ENCODE data around the gene LRRC49.
"Not testable (repeated sequence)": the region's sequence is repeated elsewhere in the genome, so short reads cannot be mapped to it uniquely, and the experiment has no call there.

The LRRC49 gene, protein sequence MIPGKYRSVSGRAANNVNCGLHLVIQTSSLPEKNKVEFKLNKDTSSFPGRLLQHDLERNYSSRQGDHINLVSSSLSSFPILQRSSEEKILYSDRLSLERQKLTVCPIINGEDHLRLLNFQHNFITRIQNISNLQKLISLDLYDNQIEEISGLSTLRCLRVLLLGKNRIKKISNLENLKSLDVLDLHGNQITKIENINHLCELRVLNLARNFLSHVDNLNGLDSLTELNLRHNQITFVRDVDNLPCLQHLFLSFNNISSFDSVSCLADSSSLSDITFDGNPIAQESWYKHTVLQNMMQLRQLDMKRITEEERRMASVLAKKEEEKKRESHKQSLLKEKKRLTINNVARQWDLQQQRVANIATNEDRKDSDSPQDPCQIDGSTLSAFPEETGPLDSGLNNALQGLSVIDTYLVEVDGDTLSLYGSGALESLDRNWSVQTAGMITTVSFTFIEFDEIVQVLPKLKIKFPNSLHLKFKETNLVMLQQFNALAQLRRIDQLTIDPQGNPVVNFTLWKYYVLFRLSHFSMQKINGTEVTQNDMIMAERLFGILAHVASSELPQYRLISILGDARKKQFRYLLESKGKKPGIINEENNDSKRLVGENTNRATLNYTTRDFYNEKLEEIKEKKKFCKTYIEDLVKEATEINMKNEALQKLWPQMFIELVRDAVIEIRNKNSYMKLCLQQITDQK

GRCh38 chr15:70892002-70892911 is at the start of gene LRRC49, which contains the start of gene THAP10:
Gene LRRC49, plus strand, starts transcription at chr15:70892826. Its CDS starts 69 bp downstream, at chr15:70892895.
Gene THAP10, minus strand, starts transcription at chr15:70892433. Its CDS starts 161 bp downstream, at chr15:70892272.
- DNase-seq = peak; percentile 63

- DNase-seq = no peak
These were observed 46.8 kb upstream of the LRRC49 start for GRCh38 chr15:70845602-70846360.

GRCh38 chr15:70851889-70852288 is 40.7 kb upstream of the LRRC49 start:
- DNase-seq = no peak

DNA sequence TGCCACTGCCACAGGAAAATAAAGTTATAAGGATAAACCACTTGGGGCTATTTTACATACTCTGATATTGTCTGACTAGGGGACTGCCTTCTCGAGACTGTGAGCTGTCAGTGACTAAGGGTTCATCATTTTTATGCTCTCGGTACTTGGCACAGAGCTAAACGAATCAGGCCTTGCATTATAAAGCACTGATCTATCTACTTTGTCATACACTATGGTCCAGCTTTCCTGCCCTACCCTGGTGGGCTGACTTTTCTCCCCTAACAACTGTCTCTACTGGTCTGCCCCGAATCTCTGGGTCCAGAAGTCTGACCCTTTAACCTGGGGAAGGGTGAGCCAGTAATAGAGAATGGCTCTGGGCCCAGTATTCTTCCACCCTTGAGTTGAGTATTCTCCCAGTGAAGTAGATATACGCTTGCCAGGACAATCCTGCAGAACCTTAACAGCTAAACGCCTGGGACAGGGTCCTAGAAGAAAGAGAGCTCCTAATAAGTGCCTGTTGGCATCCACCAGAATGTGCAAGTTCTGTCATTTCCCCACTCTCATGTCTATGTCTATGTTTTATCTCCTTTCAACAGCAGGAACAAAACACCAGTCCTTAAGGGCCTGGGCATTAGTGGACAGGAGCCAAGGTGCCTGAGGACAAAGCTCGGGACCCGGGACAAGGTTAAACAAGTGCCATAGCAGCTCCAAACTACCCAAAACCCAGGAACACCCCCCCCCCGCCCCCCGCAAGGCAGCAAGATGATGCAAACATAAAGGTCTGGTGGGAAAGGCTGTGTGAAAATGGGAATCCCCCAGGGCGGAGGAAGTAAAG is 39.9 kb upstream of the LRRC49 start:
- DNase-seq = no peak

DNA sequence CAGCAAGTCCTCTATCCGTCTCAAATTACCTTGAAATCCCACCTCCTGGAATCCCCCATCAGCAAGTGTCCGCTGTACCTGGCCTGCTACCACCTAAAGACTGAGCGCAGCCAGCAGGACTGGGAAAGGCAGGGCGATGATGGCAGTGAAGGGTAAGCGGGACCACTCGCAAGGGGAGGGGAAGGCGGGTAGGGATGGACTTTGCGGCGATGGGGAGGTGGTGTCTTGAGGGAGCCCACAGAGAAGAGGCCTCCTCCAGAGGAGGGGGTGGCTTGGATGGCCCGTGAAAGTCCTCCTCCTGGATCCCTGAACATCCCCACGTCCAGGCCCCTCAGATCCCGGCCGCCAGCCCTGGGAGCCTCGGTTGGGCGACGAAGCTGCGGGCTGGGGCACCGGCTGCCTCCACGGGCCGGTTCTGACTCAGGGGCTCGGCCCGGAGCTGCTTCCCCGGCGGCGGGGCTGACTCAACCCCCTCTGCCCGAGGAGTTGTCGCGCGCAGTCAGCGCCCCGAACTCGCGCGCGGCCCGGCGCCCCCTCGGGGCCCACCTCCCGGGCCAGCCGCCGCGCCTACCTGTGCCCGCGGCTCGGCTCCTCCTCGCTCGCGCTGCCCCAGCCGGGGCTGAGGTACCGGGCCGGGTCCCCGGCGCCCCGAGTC is 39.2 kb upstream of the LRRC49 start:
- no peak for DNase-seq

- DNase-seq = no peak
These were observed 38.5 kb upstream of the LRRC49 start, which contains the start of gene LARP6 for GRCh38 chr15:70853973-70854665. Gene LARP6, minus strand, starts transcription at chr15:70854157. Its CDS starts 69 bp downstream, at chr15:70854088.

GRCh38 chr15:70854666-70854976 is 38.0 kb upstream of the LRRC49 start:
- no peak for DNase-seq

DNA sequence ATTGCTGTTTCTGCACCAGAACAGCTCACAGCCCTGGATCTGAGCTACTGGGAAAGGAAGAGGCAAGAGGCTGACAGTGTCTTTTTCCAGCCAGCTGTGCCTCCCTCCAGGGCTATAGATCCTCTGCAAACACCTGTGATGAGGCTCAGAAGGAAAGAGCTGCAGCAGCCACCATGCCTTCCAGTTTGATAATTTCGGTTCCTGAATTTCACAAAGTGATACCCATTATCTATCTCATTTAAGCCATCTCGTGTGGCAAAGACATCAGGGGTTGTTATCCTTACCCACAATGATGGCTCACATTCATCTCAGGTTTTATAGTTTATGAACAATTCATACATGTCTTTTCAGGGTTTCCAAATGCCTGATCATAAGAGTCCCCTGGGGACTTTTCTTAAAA is 36.9 kb upstream of the LRRC49 start:
- no peak for DNase-seq

GRCh38 chr15:70856177-70856883 is 36.3 kb upstream of the LRRC49 start:
- DNase-seq = no peak

GRCh38 chr15:70856884-70857561 is 35.6 kb upstream of the LRRC49 start:
- no peak for DNase-seq

DNA sequence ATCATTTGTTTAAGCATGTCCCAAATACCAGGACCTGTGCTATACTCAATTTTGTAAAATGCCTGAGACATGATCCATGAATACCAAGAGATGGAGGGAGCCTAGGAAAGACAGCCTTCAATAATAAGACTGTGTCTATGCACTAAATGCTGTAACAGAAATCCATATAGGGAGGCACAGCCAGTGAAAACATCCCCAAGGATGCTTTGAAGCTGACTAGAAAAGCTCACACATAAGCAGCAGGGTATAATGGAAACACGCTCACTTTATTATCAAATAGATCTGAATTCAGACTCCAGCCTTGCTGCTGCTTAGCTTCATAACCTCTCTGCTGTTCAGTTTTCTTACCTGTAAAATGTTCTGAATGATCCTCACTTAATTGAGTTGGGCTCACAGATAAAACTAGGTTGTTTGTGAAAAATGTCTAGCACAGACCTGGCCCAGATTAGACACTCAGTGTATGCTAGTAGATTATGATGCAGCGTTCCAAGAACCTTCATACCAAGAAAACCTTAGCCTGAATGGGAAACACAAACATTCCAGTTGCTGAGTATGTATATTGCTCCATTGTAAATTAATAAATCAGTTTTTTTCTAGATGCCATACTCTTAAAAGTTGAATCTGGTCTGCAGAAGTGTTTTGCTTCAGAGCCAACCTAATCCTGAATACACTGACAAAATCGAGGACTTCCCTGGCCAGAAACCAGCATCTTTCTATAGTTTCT is 34.9 kb upstream of the LRRC49 start:
- DNase-seq = no peak

DNA sequence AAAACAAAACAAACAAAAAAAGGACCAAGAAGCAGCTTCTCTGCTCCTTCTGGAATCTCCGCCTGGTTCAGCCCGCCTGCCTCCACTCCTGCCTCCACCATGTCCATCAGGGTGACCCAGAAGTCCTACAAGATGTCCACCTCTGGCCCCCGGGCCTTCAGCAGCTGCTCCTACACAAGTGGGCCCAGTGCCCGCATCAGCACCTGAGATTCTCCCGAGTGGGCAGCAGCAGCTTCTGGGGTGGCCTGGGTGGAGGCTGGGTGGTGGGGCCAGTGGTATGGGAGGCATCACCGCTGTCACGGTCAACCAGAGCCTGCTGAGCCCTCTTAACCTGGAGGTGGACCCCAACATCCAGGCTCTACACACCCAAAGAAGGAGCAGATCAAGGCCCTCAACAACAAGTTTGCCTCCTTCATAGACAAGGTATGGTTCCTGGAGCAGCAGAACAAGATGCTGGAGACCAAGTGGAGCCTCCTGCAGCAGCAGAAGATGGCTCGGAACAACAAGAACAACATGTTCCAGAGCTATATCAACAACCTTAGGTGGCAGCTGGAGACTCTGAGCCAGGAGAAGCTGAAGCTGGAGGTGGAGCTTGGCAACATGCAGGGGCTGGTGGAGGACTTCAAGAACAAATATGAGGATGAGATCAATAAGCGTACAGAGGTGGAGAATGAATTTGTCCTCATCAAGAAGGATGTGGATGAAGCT is 33.9 kb upstream of the LRRC49 start:
- not testable (repeated sequence) for DNase-seq

DNA sequence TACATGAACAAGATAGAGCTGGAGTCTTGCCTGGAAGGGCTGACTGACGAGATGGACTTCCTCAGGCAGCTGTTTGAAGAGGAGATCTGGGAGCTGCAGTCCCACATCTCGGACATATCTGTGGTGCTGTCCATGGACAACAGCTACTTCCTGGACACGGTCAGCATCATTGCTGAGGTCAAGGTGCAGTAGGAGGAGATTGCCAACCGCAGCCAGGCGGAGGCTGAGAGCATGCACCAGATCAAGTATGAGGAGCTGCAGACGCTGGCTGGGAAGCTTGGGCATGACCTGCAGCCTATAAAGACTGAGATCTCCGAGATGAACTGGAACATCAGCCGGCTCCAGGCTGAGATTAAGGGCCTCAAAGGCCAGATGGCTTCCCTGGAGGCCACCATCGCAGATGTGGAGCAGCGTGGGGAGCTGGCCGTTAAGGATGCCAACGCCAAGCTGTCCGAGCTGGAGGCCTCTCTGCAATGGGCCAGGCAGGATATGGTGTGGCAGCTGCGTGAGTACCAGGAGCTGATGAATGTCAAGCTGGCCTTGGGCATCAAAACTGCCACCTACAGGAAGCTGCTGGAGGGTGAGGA is 33.2 kb upstream of the LRRC49 start:
- no peak for DNase-seq

- no peak for DNase-seq
These were observed 32.6 kb upstream of the LRRC49 start for GRCh38 chr15:70859998-70860397.

DNA sequence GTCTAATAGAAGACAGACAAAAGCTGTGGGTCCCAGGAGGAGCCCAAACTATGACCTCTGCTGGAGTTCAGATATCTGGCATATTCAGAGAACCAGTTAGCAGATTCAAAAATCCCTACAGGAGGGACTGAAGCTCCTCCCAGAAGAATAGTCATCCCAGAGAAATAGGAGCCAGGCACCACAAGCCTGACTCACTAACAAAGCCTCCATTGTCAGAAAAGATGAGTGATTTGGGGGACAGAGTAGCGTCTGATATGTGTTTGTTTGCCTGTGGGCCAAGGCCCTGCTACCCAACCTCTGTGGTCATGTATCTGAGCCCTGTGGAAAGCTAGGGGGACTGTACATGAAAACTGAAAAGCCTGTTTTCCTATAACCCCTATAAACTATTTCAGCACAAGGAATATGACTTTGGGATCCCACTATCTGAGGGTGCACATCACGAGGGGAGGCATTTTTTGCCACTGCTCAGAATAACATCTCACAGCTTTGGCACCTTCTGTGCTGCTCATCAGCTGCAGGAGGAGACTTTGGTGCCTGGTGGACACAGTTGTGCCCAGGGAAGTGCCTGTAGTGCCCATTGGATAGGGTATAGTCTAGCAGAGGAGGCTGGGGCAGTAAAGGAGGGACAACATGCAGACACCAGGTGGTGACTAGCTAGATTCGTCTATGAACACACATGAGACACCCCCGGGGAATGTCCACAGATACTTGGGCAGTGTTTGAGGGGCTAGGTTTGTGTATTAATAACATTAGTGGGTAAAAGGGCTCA is 29.0 kb upstream of the LRRC49 start:
- no peak for DNase-seq

DNA sequence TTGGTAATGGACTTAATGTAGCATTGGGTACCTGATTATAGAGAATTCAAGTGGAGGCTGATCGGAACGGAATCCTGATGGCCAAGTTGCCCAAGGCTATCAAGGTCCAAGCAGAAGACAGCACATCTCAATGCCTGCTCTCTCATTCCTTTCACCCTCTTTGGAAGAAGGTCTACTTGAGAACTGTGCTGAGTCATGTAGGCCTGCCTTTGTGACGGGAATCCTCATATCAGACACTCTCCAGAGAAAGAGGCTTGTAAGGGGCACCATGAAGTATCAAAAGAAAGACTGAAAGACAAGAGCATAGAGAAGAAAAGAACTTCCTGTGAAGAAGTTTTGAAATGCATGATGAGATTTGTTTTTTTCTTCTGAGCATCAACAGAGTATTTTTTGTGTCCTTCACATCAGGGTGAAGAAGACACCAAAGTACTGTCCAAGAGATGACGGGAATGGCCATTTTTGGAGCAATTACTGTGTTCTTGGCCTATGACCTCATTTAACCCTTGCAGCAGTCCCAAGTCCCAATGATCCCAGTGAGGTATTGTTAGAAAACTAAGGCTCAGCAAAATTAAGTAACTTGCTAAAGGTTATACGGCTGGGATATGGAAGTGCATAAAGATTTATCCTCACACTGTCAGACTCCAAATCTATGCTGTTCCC is 25.5 kb upstream of the LRRC49 start:
- no peak for DNase-seq
